COR-L47 (cell line): ENCODE measurements around the gene PPIE.

Experiments used
- DNase-seq: peaks from one replicate; lab custom pipeline; 2025; lab: John Stamatoyannopoulos, UW

PPIE gene

GRCh38 chr1:39720094-39720999, 18.3 kb upstream of the PPIE start:
- peak; percentile 80 for DNase-seq

DNA sequence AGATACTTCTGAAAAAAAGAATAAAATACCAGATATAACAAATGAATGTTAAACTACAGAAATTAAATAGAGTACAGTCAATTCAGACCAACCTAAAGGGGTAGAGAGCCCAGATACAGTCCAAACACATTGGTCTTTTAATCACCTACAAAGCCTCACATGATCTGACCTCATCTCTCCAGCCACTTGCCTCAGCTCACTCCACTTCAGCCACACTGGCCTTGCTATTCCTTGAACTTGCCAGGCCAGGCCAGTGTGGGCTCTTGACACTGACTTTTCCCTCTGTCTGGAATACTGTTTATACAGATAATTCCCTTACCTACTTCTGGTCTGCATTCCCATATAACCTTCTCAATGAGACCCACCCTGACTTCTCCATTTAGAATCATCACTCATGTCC, 17.0 kb upstream of the PPIE start:
- DNase-seq, result no peak

GRCh38 chr1:39722495-39722894, 16.2 kb upstream of the PPIE start:
- DNase-seq, result no peak

- no peak for DNase-seq
These were observed 12.1 kb upstream of the PPIE start for GRCh38 chr1:39726600-39726999.

DNA sequence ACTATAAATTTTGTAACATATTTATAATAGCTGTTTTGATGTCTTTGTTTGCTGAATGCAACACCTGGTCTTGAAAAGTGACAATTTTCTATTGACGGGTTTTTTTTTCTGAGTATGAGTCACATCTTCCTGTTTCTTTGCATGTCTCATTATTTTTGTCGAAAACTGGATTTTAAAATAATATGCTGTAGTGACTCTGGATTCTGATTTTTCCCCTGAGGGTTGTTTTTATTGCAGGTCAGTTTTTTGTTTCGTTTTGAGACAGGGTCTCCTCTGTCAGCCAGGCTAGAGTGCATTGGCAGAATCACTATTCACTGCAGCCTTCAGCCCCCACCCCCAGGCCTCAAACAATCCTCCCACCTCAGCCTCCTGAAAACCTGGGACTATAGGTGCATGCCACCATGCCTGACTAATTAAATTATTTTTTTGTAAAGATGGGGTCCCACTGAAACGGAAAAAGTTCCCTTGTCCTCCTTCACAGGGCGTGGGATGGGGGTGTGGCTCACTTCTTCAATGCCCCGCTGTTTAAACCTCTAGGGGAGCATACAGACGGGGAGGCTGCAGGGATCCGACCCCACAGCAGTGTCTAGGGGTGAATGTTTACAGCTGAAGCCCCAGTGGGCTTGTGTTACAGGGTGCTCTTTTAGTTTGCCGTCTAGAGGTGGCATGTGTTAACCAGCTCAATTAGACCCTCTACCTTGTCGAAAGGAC, 11.3 kb upstream of the PPIE start:
- DNase-seq, result no peak

DNA sequence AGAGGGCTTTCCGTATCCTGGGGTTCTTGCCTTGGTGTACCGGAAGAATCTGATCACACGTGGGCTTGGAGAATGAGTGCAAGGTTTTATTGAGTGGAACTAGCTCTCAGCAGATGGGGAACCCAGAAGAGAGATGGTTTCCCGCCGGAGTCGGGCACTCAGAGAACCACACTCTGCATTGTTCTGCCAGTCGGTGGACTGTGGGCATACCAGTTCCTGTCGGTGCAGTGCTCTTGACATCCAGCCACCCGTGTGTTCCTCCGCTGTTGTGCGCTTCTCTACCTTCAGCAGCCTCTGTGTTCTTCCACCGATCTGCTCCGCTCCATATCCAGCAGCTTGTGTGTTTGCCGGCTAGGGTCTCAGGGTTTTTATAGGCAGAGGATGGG, 10.8 kb upstream of the PPIE start:
- no peak for DNase-seq

GRCh38 chr1:39729030-39729429, 9.7 kb upstream of the PPIE start:
- no peak for DNase-seq

DNA sequence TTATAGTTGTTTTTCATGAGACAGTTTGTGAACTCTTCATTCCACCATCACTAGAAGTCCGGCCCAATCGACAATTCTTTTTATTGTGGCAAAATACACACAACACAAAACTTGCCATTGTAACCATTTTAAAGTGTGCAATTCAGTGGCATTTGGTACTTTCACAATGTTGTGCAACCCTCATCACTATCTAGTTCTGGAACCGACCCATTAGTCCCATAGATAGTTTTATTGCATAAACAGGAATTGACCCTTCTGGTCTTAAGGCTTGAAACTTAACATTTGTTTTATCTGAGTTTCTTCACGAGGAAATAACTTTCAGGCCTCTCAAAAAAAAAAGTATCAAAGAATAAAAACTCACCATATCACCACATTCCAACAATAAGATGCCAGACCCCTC, 8.8 kb upstream of the PPIE start:
- no peak for DNase-seq

- DNase-seq, result no peak
These were observed 6.0 kb upstream of the PPIE start for GRCh38 chr1:39732730-39733129.

GRCh38 chr1:39733161-39733560, 5.5 kb upstream of the PPIE start:
- no peak for DNase-seq

DNA sequence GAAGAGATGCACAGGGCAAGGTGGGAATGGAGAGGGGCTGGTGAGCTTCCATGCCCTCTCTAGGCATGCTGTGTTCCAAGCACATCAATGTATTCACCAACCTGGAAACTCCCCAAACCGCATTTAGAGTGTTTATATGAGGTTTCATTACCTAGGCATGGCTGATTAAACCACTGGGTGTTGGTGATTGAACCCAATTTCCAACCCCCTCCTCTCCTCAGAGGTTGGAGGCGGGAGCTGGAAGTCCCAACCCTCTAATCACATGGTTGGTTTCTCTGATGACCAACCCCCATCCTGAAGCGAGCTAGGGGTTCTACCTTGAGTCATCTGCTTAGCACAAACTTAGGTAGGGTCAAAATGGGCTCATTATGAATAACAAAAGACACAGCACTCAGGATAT, 3.0 kb upstream of the PPIE start:
- DNase-seq, result no peak

GRCh38 chr1:39737546-39738169, 1.0 kb upstream of the PPIE start:
- no peak for DNase-seq

GRCh38 chr1:39745016-39745670, 6.5 kb downstream of the PPIE start:
- DNase-seq, result no peak

GRCh38 chr1:39751595-39751994, 12.9 kb downstream of the PPIE start:
- no peak for DNase-seq

- DNase-seq, result no peak
These were observed 14.0 kb downstream of the PPIE start for GRCh38 chr1:39752703-39753102.

- no peak for DNase-seq
These were observed 14.7 kb downstream of the PPIE start for GRCh38 chr1:39753132-39754025.

DNA sequence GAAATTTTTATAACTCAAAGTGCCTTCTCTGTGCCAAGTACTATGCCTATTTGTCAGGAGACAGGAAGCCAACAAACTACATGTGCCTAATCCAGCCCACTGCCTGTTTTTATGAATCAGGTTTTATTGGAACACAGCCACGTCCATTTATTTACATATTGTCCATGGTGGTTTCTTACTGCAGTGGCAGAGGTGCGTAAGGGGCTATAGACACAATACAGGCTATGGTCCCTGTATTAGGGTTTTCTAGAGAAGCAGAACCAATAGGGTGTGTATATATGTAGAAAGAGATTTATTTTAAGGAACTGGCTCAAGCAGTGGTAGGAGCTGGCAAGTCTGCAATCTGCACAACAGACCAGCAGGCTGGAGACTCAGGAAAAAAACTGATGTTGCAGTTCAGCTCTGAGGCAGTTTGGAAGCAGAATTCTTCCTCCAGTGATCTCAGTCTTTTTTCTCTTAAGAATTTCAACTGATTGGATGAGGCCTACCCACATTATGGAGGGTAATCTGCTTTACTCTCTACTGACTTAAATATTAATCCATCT, 15.4 kb downstream of the PPIE start:
- no peak for DNase-seq

DNA sequence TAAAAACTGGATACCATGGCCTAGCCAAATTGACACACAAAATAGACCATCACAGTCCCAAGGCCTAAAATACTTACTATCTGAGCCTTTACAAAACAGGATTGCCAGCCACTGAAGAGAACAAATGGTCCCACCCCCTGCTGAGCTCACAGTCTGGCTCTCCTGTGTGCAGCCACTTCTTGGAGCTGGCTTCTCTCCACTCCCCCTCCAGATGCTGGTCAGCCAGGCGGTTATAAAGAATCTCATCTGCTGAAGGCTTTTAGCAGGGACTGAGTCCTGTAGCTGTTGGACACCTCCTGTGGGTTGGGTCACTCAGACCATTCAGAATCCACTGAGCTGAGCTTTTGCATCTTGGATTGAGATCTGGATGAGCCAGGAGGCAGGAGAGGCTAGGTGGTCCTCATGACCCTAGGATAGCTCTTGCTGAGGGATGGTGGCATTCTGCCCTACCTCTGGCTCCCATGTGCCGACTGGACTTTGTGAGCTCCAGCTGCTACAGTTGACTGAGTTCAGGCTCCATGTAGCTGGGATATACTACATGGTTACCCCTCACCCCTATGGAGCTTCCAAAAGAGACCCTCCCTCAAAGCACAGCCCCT, 16.3 kb downstream of the PPIE start:
- DNase-seq, result no peak

DNA sequence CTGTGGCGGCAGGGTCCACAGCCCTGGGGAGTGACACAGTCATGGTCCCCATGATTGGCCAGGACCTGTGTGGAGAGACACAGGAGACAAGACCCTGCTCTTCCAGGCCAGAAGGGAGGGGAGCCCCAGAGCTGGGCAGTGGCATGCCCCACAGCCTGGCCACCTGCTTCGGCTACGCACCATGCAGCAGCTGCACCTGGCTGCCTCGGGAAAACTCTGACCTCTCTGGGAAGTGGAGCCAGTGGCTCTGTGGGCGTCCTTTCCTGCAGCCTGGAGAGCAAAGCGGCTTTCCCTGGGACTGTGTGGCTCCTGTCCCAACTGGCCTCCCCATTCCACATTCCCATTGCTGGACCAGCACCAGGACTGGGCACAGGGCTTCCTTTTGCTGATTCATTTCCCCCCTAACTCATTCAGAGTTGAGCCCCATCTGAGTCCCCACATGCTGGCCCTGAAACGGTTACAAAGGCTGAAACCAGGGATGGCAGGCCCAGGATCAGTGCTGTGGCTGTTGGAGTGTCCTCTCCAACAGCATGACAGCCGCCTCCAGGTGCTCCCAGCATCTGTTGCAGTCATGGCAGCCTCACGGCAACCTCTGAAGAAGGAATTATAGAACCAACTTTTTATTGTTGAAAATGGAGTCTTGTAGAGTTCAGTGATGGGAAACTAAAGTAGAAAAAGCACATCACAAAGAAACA, 17.4 kb downstream of the PPIE start:
- no peak for DNase-seq

GRCh38 chr1:39757501-39757900, 18.8 kb downstream of the PPIE start:
- no peak for DNase-seq
